ENCODE measurements around the gene PCSK4. TPM values are rescaled to one million over a fixed set of nuclear protein-coding genes. Genes with fewer than 3 reads are reported as not detected.

PCSK4 gene
- total RNA-seq, 1 donor from 2014 or later, result 1.3 TPM

- DNase-seq, result no peak
Measured at GRCh38 chr19:1483131-1483978, 6.8 kb downstream of the PCSK4 start.

GRCh38 chr19:1482361-1483130 lies 7.6 kb downstream of the PCSK4 start:
- no peaks in the 10 kb centered on the region for H3K36me3 ChIP-seq
- H3K27me3 ChIP-seq (ENCODE audit: low read depth), result no peaks in the 10 kb centered on the region
- H3K4me1 ChIP-seq, result peaks cover 20% of the 10 kb centered on the region
- DNase-seq, result no peak
- intact Hi-C loops (cut with micrococcal nuclease), result no loop called here
- H3K27ac ChIP-seq (replicated peaks), result no peak overlapping the region
- no peaks in the 10 kb centered on the region for H3K9me3 ChIP-seq (replicated peaks)
- no peak overlapping the region for H3K4me3 ChIP-seq
- TF ChIP-seq, protein P1, sequence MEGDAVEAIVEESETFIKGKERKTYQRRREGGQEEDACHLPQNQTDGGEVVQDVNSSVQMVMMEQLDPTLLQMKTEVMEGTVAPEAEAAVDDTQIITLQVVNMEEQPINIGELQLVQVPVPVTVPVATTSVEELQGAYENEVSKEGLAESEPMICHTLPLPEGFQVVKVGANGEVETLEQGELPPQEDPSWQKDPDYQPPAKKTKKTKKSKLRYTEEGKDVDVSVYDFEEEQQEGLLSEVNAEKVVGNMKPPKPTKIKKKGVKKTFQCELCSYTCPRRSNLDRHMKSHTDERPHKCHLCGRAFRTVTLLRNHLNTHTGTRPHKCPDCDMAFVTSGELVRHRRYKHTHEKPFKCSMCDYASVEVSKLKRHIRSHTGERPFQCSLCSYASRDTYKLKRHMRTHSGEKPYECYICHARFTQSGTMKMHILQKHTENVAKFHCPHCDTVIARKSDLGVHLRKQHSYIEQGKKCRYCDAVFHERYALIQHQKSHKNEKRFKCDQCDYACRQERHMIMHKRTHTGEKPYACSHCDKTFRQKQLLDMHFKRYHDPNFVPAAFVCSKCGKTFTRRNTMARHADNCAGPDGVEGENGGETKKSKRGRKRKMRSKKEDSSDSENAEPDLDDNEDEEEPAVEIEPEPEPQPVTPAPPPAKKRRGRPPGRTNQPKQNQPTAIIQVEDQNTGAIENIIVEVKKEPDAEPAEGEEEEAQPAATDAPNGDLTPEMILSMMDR (IDR thresholded peaks at IDR 0.05; ENCODE audit: borderline replicate concordance), result no peak

More at GRCh38 chr19:1483131-1483978, 6.8 kb downstream of the PCSK4 start:
- H3K4me3 ChIP-seq, result no peak overlapping the region
- no peaks in the 10 kb centered on the region for H3K36me3 ChIP-seq
- H3K4me1 ChIP-seq, result peaks cover 12% of the 10 kb centered on the region
- intact Hi-C loops (cut with micrococcal nuclease), result no loop called here
- no peaks in the 10 kb centered on the region for H3K9me3 ChIP-seq (replicated peaks)
- TF ChIP-seq, protein P1 (IDR thresholded peaks at IDR 0.05; ENCODE audit: borderline replicate concordance), result no peak
- no peak overlapping the region for H3K27ac ChIP-seq (replicated peaks)
- H3K27me3 ChIP-seq (ENCODE audit: low read depth), result no peaks in the 10 kb centered on the region

- DNase-seq, result no peak
Measured at GRCh38 chr19:1481893-1482360, 8.2 kb downstream of the PCSK4 start.

DNA sequence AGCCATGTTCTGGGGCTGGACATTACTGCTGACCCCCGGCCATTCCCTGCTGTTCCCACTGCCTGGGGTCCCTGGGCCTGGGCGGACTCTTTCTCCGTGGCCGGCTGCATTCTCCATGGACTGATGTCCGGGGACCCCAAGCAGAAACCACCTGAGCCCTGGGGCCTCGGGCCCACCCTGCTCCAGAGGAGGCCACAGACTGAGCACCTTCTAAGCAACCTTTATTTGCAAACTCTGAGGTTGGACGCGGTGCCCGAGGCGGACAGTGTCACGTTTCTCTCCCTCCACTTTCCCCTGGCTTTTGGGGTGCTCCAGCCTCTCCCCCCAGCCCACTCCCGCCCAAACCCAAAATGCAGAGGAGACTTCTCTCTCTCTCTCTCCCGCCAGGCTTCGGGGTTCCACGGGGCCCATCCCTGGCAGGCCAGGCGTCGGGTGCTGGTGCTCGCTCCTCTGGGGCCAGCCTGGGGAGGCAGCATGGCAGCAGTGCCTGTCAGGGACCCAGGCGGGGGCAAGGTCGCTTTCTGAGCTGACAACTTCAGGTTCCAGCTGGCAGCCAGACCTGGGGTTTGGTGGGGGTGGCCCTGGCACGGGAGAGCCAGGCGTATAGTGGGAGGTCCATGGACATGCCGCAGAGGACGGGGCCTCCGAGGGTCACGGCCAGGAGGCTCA lies 8.8 kb downstream of the PCSK4 start:
- no peak overlapping the region for H3K27ac ChIP-seq (replicated peaks)
- H3K4me1 ChIP-seq, result peaks cover 23% of the 10 kb centered on the region
- H3K27me3 ChIP-seq (ENCODE audit: low read depth), result no peaks in the 10 kb centered on the region
- no peak overlapping the region for H3K4me3 ChIP-seq
- peaks cover under 1% of the 10 kb centered on the region for H3K36me3 ChIP-seq
- no peak for DNase-seq
- TF ChIP-seq, protein P1 (IDR thresholded peaks at IDR 0.05; ENCODE audit: borderline replicate concordance), result no peak
- no peaks in the 10 kb centered on the region for H3K9me3 ChIP-seq (replicated peaks)
- intact Hi-C loops (cut with micrococcal nuclease), result no loop called here

More at GRCh38 chr19:1481893-1482360, 8.2 kb downstream of the PCSK4 start:
- Histone ChIP-seq H3K36me3 (no peaks in the 10 kb centered on the region), H3K27ac (replicated peaks) (no peak overlapping the region), H3K27me3 (ENCODE audit: low read depth) (no peaks in the 10 kb centered on the region), H3K9me3 (replicated peaks) (no peaks in the 10 kb centered on the region), H3K4me1 (peaks cover 23% of the 10 kb centered on the region), H3K4me3 (no peak overlapping the region)
- TF ChIP-seq, protein P1 (IDR thresholded peaks at IDR 0.05; ENCODE audit: borderline replicate concordance), result no peak
- intact Hi-C loops (cut with micrococcal nuclease), result no loop called here

All from left ventricle myocardium inferior (tissue), 1 donor.